CD4-positive, alpha-beta T cell treated with Interleukin-15 for 4 hours (primary cell): ENCODE data around the gene NCOA5.

Experiments used
- DNase-seq: peaks from one replicate; pipeline ENCODE4 v3.0.0-alpha.2; 2020; ENCODE audit warnings: low spot score

The NCOA5 gene

DNA sequence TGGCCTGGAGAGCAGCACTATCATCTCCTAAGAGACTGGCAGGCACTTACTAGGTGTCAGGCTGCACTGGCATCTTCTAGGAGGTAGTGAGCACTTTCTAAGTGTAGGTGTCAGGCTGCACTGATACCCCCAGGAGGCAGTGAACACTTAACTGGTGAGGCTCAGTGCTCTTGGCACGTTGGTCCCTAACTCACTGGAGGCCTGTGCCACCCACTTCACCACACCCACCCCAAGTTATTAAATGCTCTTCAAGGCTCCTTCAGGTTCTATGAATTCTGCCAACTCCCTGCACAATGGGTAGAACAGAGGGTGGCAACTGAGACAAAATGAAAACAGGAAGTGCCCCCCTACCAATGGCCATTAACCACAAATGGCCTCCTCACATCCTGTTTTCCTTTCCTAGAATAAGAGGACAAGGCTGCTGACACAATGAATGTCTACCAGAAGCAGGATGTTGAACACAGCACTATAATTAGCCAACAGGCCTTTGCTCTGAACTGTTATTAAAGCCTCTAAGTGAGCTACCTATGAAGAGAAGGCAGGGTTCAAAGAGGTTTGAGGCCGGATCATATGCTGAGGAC, 29.4 kb downstream of the NCOA5 start:
- peak; percentile 23 for DNase-seq

DNA sequence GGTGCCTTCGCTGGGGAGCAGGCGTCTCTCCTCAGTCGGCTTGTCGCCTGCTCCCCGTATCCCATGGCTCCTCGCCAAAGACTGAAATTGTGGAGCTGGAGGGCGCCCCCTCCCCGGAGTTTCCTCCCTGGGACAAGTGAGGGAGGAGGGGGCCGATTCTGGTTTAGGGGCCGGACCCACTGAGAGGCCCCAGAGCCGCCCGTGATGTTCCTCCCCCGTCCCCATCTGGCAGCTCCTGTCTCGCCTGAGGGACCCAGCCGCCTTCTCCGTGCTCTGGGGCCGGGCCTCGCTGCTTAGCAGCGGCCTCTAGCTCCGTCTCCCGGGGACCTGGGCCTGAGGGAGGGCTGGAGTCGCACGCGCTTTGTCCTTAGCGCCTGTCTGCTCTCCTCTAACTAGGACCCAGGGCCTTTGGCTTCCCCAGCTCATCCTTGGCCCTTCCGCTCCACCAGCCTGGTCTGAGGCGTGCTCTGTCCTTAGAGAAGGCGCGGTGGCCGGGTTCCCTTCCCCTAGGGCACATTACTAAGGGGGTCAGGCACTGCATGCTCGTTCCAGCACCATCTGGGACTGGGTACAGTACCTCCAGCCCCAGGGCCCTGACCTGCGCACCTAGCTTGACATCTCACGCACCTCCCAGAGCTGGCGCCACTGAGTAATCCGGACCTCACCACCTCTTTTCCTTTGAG, 31.0 kb downstream of the NCOA5 start:
- DNase-seq = no peak

DNA sequence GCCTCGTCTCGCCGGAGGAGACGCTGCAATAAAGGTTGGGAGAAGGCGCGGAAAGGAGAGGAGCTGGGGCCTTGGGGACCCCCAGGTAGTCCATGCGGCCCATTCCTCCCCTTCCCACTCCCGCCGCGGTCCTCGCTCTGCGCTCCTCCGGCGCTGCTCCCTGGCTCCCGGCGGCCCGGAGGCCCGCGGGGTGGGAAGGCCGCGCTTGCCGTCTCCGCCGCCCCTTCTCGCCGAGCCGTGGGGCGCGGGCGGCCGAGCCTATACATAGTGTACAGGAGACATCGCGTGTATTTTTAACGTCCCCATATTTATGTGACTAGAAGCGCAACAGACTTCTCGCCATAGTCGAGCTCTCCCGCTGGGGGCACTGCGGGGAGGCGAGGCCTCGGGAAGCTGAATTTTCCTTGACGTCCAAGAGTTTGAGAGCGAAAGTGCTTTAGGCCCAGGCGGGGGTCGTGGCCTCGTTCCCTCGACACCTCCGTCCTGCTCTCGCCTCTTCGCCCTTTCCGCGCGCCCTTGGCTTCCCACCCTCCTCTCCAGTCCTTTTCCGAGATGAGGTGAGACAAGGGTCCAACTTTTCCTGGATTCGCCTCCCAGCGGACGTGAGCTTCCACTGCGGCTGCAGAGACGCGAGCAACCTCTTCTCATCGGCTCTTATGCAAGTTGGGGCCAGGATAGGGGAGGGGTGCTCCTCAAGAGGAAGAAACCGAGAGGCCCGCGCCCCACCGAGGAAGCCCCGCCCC, 31.7 kb downstream of the NCOA5 start:
- no peak for DNase-seq

DNA sequence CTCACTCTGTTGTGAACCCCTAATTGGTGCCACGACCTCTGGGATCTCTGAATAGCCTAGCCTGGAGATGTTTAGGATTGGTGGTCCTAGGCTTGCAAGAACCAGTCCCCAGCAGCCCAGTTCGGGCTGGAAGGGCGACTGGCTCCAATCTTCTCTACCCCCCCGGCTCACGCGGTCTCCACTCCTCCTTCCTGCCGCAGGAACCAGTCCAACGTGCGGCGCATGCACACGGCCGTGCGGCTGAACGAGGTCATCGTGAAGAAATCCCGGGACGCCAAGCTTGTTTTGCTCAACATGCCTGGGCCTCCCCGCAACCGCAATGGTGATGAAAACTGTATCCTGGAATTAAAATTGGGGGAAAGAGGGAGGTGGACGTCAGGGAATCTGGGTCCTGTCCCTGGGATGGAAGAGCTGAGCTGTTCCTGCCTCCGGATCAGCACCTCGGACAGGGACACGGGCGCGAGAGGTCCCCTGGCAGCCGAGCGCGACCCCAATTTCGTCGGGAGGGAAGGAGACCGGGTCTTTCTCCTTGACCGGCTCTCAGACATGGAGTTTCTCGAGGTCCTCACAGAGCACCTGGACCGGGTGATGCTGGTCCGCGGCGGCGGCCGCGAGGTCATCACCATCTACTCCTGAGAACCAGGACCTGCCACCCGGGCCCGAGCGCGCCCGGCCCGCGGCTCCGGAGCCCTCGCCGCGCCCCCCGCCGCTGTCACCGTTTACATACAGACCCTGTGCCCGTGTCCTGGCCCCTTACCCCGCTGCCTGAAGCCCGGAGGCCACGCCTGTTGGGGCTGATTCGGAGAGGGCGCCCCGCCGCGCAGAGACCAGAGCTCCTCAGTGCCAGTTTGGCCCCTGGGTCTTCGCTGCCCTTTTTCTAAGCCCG, 32.5 kb downstream of the NCOA5 start:
- DNase-seq = no peak

DNA sequence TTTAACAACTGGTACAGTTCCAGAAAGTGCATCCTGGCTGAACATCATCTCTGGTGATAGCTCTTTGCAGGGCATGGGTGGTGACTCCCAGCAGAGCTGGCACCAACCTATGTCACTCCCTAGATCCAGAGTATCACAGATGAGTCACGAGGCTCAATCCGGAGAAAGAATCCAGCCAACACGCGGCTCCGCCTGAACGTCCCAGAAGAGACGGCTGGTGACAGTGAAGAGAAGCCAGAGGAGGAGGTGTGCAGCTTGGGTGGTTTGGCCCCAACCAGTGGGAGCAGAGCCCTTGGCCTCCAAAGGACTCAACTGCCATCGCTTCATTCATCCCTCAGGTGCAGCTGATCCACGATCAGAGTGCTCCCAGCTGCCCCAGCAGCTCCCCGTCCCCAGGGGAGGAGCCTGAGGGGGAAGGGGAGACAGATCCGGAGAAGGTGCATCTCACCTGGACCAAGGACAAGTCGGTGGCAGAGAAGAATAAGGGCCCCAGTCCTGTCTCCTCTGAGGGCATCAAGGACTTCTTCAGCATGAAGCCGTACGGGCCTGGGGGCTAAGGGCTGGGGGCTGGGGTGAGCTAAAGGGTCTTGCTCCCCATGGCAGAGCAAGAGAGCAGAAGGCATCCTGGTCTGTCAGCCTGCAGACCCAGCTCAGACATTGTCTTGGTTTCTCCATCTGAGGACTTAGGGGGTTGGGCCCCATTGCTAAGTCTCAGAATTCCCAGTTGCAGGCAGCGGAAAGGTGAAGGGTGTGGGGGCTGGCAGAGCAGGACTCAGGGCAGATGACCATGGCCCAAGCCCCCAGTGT, 33.5 kb downstream of the NCOA5 start:
- DNase-seq = no peak

DNA sequence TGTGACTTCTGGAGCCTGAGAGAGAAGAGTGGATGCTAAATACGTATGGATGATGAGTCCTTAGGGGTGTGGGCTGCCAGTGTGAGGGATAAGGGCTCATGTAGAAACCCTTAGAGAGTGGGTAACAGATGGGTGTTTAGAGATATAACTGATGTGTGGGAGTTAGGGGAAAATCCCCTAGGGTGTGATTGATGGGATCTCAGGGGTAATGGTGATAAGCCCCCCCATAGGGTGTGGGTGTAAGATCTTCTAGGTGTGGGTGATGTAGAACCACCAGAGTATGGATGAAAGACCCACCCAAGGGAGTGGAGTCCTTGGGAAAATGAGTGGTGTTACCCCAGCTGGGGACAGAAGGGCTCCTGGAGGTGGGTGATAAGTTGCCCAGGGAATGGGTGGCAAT, 34.5 kb downstream of the NCOA5 start:
- no peak for DNase-seq

DNA sequence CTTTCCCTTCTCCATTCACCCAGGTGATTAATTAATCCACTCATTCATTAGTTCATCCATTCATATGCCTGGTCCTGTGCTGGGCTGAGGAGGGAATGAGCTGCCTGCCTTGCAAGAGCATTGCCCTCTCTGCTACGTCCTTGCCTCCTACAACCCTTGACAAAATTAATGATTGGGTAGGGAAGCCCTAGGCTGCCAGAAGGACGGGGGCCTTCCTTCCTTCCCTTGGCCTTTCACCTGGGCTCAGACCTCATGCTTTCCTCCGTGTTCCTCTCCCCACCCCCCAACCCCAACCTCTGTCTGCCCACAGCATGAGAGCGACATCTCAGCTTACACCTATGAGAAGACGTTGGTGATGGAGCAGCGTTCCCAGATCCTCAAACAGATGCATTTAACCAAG, 35.2 kb downstream of the NCOA5 start:
- DNase-seq = no peak

DNA sequence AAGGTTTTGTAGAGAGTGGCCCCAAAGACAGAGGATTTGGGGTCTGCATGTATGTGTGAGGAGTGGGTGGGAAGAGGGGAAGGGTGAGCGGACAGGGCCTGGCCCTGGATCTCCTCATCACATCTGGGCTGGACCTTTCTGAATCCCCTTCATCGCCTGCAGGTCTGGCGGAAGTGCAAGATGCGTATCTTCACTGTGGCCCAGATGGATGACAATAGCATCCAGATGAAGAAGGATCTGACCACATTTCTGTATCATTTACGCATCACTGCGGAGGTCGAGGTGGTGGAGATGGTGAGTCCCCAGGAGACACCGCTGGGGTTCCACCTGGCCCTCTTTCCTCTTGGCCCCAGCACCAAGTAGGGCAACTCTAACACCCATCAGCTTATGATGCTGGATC, 36.3 kb downstream of the NCOA5 start:
- no peak for DNase-seq

DNA sequence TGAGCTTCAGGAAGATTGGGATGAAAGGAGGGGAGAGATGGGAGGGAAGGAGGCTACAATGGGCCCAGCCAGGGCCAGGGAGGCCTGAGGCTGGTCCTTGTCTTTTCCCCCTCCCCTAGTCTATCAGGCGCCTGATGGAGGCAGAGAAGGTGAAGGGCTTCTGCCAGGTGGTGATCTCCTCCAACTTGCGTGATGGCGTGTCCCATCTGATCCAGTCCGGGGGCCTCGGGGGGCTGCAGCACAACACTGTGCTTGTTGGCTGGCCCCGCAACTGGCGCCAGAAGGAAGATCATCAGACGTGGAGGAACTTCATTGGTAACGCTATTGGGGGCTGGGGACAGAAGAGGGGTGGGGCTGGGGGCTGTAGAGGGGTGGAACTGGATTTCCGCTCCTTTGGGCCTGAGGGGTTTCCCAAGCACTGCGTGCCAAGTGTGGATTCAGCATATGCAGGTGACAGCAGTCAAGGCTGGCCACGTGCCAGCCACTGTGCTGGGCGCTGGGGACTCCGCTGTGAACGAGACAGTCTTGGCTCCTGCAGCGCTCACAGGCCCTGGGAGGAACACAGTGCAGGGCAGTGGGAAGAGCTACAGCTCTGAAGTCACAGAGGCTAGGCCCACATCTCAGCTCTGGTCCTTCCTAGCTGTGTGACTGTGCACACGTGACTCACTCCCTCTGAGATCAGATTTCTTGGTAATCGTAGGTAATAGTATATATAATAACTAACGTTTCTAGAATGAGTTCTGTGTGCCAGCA, 38.0 kb downstream of the NCOA5 start:
- DNase-seq = no peak

DNA sequence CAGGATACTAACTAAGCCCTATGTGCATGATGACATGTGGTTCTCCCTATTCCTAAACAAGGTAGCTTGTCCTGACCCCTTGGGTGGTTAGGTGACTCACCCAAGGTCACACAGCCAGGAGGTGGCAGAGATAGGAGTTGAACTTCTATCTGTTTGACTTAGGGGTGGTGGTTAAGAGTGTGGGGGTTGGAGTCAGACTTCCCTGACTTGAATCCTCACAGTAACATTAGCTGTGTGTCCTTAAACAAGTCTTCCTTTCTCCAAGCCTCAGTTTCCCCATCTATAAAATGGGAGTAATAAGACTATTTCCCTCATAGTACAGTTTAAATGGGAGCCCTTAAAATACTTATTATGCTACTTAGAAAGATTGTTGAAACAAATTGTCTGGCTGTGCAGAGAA, 38.9 kb downstream of the NCOA5 start:
- no peak for DNase-seq

DNA sequence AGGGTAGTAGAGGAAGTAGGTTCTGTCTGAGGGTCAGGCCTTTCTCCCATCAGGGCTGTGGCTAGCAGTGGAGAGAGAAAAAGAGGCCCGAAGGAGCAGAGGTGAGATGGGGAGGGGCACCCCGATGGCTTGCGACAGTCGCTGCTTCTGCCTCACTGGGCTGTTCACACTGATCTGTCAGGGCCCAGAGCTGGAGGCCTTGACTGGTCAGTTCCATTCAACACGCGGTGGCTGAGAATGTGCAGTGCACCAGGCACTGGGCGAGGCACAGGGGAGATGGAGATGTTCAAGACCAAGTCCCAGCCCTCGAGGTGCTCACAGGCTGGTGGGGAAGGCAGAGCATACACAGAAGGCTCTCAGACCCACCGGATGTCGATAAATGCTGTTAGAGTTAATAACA, 39.3 kb downstream of the NCOA5 start:
- DNase-seq = no peak

DNA sequence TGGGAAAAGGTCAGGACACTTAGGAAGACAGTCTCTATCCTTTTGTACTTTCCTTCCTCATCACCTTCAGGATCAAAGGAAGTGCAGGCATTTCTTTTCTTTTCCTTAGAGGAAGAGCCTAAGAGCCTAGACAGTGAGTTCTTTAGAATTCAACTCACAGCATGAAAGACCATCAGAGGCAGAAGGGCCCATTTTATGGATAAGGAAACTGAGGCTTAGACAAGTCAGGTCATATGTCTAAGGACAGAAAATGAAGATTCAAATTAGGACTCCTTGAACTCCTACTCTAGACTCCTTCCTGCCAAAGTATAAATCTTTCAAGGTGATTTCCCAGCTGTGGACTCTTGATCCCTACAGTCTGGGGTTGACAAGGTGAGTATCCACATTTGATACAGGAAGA, 39.9 kb downstream of the NCOA5 start:
- DNase-seq = no peak

DNA sequence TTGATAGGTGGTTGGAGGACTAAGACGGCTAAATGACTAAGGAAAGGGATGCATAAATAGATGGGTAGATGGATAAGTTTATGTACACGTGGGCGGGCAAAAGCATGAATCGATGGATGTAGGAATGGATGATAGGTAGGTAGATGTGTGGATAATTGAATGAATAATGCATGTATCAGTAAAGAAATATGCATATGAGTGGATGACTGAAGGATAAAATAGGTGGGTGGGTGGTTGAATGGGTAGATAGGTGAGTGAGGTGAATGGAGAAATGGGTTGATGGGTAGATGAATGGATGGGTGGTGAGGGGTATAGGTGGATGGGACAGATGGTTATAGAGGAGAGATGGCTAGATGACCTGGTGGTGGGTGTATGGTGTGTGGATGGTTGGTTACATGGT, 40.6 kb downstream of the NCOA5 start:
- no peak for DNase-seq

DNA sequence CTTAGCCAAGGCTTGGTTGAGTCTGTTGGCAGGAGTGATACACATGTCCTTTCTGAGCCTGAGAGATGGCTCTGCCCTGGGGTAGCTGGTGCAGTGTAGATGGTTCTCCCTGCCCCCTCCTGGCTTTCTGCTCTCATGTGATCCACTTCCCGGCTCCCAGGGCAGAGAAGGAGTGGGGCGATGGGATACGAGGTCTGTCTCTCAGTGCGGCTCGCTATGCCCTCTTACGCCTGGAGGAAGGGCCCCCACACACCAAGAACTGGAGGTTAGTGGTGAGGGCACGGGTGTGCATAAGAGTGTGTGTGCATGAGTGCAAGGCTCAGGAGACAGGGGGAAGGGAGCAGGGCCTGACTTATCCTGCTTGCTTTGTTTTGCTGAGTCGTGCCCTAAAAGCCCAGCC, 41.9 kb downstream of the NCOA5 start:
- DNase-seq = no peak

DNA sequence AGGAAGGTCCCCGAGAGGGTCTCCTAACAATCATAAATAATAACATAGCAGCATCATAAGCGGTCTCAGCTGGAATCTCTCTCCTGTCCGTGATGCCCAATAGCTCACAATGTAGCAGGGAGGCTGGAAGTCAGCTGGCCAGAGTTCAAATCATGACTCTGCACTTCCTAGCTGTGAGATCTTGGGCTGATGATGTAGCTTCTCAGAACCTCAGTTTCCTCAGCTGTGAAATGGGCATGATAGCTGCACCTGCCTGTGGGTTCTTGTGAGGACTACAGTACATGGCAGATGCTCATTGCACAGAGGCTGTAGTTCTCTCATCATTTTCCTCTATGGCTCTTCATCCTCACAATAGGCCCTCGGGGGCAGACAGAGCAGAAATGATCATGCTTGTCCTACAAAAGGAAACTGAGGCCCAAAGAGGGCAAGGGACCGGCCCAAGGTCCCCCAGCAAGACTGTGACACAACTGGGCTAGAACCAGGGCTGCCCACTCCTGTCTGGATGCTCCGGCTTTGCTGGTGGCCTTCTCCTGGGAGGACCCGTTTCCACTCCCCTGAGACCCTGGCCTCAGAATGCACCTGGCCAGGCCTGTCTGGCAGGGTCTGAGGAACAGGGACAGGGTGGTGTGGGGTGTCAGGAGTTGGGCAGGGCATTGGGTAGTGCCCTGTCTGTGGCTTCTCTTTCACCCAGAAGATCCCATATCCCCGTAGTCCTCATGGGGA, 43.0 kb downstream of the NCOA5 start:
- no peak for DNase-seq

DNA sequence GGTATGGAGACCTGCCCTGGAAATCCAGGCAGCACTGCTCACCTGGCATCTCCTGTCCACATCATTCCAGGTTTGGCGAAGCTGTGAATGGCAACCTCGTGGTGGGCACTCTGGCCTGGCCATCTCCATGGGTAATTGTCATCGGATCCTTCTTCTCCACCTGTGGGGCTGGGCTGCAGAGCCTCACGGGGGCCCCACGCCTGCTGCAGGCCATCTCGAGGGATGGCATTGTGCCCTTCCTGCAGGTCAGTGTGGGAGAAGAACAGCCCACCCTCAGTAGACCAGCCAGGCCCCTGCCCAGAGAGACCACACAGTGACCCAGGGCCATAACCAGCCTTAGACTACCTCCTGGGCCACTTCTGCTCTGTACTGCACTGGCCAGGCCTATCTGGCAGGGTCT, 44.9 kb downstream of the NCOA5 start:
- DNase-seq = no peak

DNA sequence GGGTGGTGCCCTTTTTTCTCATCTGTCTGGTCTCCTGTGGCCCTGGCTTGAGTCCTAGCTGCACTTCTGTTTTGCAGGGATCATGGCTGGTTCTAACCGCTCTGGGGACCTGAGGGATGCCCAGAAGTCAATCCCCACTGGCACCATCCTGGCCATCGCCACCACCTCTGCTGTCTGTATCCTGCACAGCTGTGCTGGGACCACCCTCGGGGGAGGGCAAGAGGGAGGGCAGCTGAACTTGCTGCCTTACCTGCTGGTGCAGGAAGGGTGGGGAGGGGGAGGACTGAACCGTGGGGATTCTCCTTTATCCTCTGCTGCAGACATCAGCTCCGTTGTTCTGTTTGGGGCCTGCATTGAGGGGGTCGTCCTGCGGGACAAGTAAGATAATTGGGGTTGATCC, 46.2 kb downstream of the NCOA5 start:
- no peak for DNase-seq

DNA sequence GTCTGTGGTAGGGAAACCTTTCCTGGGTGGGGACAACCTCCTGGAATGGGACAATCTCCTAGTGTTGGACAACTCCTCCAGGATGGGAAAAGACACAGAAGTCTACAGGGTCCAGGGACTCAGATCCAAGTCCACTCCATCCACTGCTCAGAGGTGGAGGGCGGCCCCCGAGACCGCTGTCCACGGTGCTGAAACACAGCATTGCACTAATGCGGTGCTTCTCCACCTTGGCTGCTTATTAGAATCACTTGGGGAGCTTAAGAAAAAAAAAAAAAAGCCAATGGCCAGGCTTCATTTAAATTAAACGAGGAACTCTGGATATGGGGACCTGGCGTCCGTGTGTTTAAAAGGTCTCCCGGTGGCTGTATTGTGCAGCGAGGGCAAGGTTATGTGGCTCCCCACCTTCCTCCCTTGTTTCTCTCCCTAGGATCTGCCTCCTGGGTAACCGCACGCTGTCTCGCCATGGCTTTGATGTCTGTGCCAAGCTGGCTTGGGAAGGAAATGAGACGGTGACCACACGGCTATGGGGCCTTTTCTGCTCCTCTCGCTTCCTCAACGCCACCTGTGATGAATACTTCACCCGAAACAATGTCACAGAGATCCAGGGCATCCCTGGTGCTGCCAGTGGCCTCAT, 48.7 kb downstream of the NCOA5 start:
- peak; percentile 12 for DNase-seq

DNA sequence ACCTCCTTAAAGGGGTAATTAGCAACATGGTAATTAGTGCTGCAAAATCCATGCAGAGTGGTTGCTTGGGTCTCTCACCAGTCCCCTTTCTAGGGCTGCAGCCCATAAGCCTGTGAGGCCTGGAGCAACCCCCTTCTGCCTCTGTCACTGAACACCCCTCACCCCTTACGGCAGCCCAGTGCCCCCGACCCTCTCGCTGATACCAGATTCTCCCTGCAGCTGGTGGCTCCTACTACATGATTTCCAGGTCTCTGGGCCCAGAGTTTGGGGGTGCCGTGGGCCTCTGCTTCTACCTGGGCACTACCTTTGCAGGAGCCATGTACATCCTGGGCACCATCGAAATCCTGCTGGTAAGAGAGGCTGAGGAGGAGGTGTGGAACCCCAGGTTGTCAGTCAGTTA, 52.7 kb downstream of the NCOA5 start:
- no peak for DNase-seq

DNA sequence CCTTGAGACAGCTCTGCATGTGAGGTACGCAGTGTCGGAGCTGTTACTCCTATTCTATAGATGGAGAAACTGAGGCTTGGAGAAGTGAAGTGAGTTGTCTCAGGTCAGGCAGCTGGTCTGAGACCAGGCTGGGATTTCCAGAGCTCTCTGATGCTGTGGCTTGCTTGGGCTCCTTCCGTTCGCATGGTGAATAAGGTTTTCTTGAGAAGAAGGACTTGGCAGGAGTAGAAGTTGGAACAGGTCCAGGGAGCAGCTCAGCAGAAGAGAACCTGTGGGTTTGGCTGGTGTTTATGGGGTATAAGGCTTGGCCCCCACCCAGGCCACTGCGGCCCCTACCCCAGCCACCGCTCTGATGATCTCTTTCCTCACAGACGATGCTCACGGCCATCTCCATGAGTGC, 53.4 kb downstream of the NCOA5 start:
- no peak for DNase-seq
